Activated gamma-delta T cell treated with Interleukin-2 at 50 U/mL for 16 hours (primary cell): ENCODE data around the gene SLC44A5.

Experiments used
- DNase-seq: peaks from one replicate; pipeline ENCODE4 v3.0.0-alpha.2; 2020

SLC44A5 gene

GRCh38 chr1:75170981-75171380 is 439.9 kb downstream of the SLC44A5 start:
- DNase-seq, result no peak

GRCh38 chr1:75170011-75170410 is 440.9 kb downstream of the SLC44A5 start:
- no peak for DNase-seq

DNA sequence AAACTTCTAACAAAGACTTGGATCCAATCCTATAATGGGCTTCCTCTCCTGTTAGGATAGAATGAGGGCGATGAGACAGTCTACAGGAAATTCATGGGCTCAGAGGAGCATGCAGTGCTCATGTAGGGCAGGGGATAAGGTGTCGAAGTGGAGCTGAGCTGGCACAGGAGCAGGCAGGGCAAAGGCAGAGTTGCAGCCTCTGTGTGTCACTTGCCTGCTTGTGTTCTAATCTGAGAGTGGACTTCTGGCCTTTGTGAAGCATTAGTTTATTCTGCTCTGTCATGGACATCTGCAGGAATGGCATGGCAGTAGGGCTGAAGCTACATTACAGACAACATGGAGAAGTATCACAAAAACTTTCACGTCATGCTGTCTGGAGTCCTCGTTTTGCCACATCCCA is 444.1 kb downstream of the SLC44A5 start:
- DNase-seq, result no peak

DNA sequence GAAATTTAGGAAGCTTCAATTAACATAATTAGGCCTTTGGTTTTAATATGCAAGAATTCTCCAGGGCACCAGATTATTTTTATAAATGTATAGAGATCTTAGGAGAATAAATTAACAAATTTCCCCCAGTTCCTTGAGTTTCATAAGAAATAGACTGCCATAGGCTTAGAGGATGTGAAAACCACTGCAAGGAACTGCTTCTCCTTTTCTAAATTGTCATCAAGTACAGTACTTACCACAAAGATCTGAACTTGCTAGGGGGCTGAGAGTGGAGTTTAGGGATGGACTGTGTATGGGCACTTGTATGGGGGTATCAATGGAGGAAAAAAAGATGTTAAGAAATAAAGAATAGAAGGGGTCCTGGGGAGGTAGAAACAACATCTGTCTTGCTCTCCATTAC is 445.6 kb downstream of the SLC44A5 start:
- DNase-seq, result no peak

DNA sequence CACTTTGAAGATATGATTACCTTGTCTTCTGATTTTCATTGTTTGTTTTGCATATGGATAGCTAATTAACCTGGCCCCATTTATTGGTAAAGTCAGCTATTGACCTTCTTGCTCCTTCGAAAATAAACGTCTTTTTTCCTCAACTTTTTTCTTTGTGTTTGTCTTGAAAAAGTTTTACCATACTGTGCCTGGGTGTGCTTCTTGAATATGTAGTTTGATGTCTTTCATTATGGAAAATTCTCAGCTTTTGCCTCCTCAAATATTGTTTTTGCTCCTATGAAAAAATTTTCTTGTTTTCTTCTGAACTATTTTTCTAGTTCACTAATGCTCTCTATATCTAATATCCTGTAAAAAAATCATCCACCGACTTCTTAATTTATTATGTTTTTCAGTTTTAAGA is 451.8 kb downstream of the SLC44A5 start:
- no peak for DNase-seq
